K562 (cell line): ENCODE data around the gene TBC1D9.

Source experiments
- RAD21 ChIP-seq, 2 experiments: fragments of 250-450 bp in 1 of 2; fragments of 450-650 bp in 1 of 2; sonication (Bioruptor Pico) in 1 of 2; formaldehyde crosslinking in 1 of 2; IDR thresholded peaks in 1 of 2; conservative IDR thresholded peaks in 1 of 2; 2 replicates each; pipeline versions ENCODE4 v1.4.0 to v1.8.0; 2020 to 2022; ENCODE audit warnings: mild to moderate bottlenecking in 2 of 2, moderate library complexity in 1 of 2
- ZBTB40 ChIP-seq, 2 experiments: fragments of 450-650 bp in 1 of 2; sonication (generic) in 1 of 2; formaldehyde crosslinking in 1 of 2; IDR thresholded peaks; 2 replicates each; pipeline versions ENCODE4 v1.7.1 to v1.9.0; 2016 to 2022; ENCODE audit warnings: inconsistent platforms in 1 of 2, mild to moderate bottlenecking in 1 of 2, missing genetic modification reagents in 1 of 2
- ZNF121 ChIP-seq: sonication (generic); formaldehyde crosslinking; conservative IDR thresholded peaks from 2 replicates; pipeline ENCODE4 v1.8.0; 2022; ENCODE audit warnings: missing genetic modification reagents

GRCh38 chr4:140776556-140776955, 20.4 kb upstream of the TBC1D9 start:
- TF ChIP-seq ZNF121 (no peak), ZBTB40 (IDR thresholded peaks at IDR 0.05) (no peak), ZBTB40 (CRISPR knock-in tag; IDR thresholded peaks at IDR 0.05) (no peak), RAD21 (CRISPR knock-in tag; conservative IDR thresholded peaks at IDR 0.05 in 1 of 2, IDR thresholded peaks at IDR 0.05 in 1 of 2) (no peak)
